ENCODE results near the gene TRAK1. TPM values are rescaled to one million over a fixed set of nuclear protein-coding genes. Genes with fewer than 3 reads are reported as not detected.

Gene TRAK1
- total RNA-seq, 2 experiments from 2014 or later = 23.7 to 25.9 TPM

- Mint-ChIP-seq H3K36me3 (ENCODE audit: low read depth) (no peaks in the 10 kb centered on the region), H3K4me3 (no peak overlapping the region), H3K27me3 (no peaks in the 10 kb centered on the region), H3K4me1 (peaks cover 20% of the 10 kb centered on the region), H3K9me3 (no peaks in the 10 kb centered on the region), H3K27ac (no peak overlapping the region)
- ChIA-PET CTCF (no interaction called here), POLR2A (no interaction called here)
- no peak for DNase-seq
Observed at GRCh38 chr3:42164656-42165055, 73.5 kb downstream of the TRAK1 start.

- H3K36me3 Mint-ChIP-seq (ENCODE audit: low read depth) = no peaks in the 10 kb centered on the region
- CTCF ChIA-PET = no interaction called here
- POLR2A ChIA-PET = no interaction called here
- DNase-seq = no peak
- H3K9me3 Mint-ChIP-seq = no peaks in the 10 kb centered on the region
- no peak overlapping the region for H3K27ac Mint-ChIP-seq
- no peak overlapping the region for H3K4me3 Mint-ChIP-seq
- H3K27me3 Mint-ChIP-seq = no peaks in the 10 kb centered on the region
- peaks cover 17% of the 10 kb centered on the region for H3K4me1 Mint-ChIP-seq
Observed at GRCh38 chr3:42165211-42165610, 74.1 kb downstream of the TRAK1 start.

GRCh38 chr3:42166214-42166613 is 75.1 kb downstream of the TRAK1 start:
- Mint-ChIP-seq H3K27ac (no peak overlapping the region), H3K4me3 (no peak overlapping the region), H3K9me3 (no peaks in the 10 kb centered on the region), H3K36me3 (ENCODE audit: low read depth) (no peaks in the 10 kb centered on the region), H3K4me1 (peaks cover 11% of the 10 kb centered on the region), H3K27me3 (no peaks in the 10 kb centered on the region)
- CTCF ChIA-PET = interaction anchor here (0.7 kb wide), 1 partner anchor 27 kb away, joined by 3 read pairs; no protein-coding TSS in a partner anchor
- POLR2A ChIA-PET = no interaction called here
- no peak for DNase-seq

- POLR2A ChIA-PET = no interaction called here
- Mint-ChIP-seq H3K36me3 (ENCODE audit: low read depth) (no peaks in the 10 kb centered on the region), H3K27ac (no peak overlapping the region), H3K27me3 (no peaks in the 10 kb centered on the region), H3K4me3 (no peak overlapping the region), H3K4me1 (peaks cover 11% of the 10 kb centered on the region), H3K9me3 (no peaks in the 10 kb centered on the region)
- no peak for DNase-seq
- CTCF ChIA-PET = no interaction called here
Observed at GRCh38 chr3:42166662-42167300, 75.6 kb downstream of the TRAK1 start.

GRCh38 chr3:42169579-42170120 is 78.5 kb downstream of the TRAK1 start:
- Mint-ChIP-seq H3K9me3 (no peaks in the 10 kb centered on the region), H3K36me3 (ENCODE audit: low read depth) (no peaks in the 10 kb centered on the region), H3K27me3 (no peaks in the 10 kb centered on the region), H3K27ac (no peak overlapping the region), H3K4me1 (peaks cover 19% of the 10 kb centered on the region), H3K4me3 (no peak overlapping the region)
- ChIA-PET CTCF (interaction anchor here (2.4 kb wide), 1 partner anchor 22 kb away, joined by 16 read pairs; no protein-coding TSS in a partner anchor), POLR2A (interaction anchor here (1.2 kb wide), 1 partner anchor 8 kb away, joined by 3 read pairs; no protein-coding TSS in a partner anchor)
- no peak for DNase-seq

- peak overlapping the region; percentile 18 for H3K27ac Mint-ChIP-seq
- ChIA-PET POLR2A (no interaction called here), CTCF (interaction anchor here (2.0 kb wide), 1 partner anchor 19 kb away, joined by 8 read pairs; no protein-coding TSS in a partner anchor)
Observed at GRCh38 chr3:42172047-42172654, 81.0 kb downstream of the TRAK1 start.

GRCh38 chr3:42173307-42173706 is 82.2 kb downstream of the TRAK1 start:
- peaks cover 19% of the 10 kb centered on the region for H3K4me1 Mint-ChIP-seq
- no peaks in the 10 kb centered on the region for H3K27me3 Mint-ChIP-seq
- H3K36me3 Mint-ChIP-seq (ENCODE audit: low read depth) = no peaks in the 10 kb centered on the region
- ChIA-PET CTCF (no interaction called here), POLR2A (no interaction called here)
- H3K4me3 Mint-ChIP-seq = no peak overlapping the region
- H3K27ac Mint-ChIP-seq = peak overlapping the region; percentile 73
- H3K9me3 Mint-ChIP-seq = no peaks in the 10 kb centered on the region
- no peak for DNase-seq

More at GRCh38 chr3:42172047-42172654, 81.0 kb downstream of the TRAK1 start:
- DNase-seq = no peak
- Mint-ChIP-seq H3K4me3 (no peak overlapping the region), H3K4me1 (peaks cover 19% of the 10 kb centered on the region), H3K27me3 (no peaks in the 10 kb centered on the region), H3K9me3 (no peaks in the 10 kb centered on the region), H3K36me3 (ENCODE audit: low read depth) (no peaks in the 10 kb centered on the region)

GRCh38 chr3:42174679-42175385 is 83.7 kb downstream of the TRAK1 start:
- H3K27ac Mint-ChIP-seq = no peak overlapping the region
- no peak overlapping the region for H3K4me3 Mint-ChIP-seq
- H3K4me1 Mint-ChIP-seq = peaks cover 23% of the 10 kb centered on the region
- no peaks in the 10 kb centered on the region for H3K9me3 Mint-ChIP-seq
- no peak for DNase-seq
- no peaks in the 10 kb centered on the region for H3K27me3 Mint-ChIP-seq
- no peaks in the 10 kb centered on the region for H3K36me3 Mint-ChIP-seq (ENCODE audit: low read depth)
- POLR2A ChIA-PET = interaction anchor here (1.0 kb wide), 1 partner anchor 19 kb away, joined by 3 read pairs; no protein-coding TSS in a partner anchor
- CTCF ChIA-PET = interaction anchor here (4.3 kb wide), 1 partner anchor 16 kb away, joined by 30 read pairs; no protein-coding TSS in a partner anchor

GRCh38 chr3:42175386-42176240 is 84.5 kb downstream of the TRAK1 start:
- Mint-ChIP-seq H3K4me3 (no peak overlapping the region), H3K27me3 (no peaks in the 10 kb centered on the region), H3K27ac (no peak overlapping the region), H3K4me1 (peaks cover 23% of the 10 kb centered on the region), H3K36me3 (ENCODE audit: low read depth) (no peaks in the 10 kb centered on the region), H3K9me3 (no peaks in the 10 kb centered on the region)
- POLR2A ChIA-PET = no interaction called here
- CTCF ChIA-PET = interaction anchor here (0.5 to 4.3 kb wide), 2 partner anchors 15 to 264 kb away, joined by 3 to 30 read pairs; no protein-coding TSS in a partner anchor
- no peak for DNase-seq

GRCh38 chr3:42176242-42177034 is 85.3 kb downstream of the TRAK1 start:
- ChIA-PET CTCF (interaction anchor here (0.5 to 4.3 kb wide), 2 partner anchors 14 to 265 kb away, joined by 3 to 30 read pairs; no protein-coding TSS in a partner anchor), POLR2A (no interaction called here)
- peaks cover 23% of the 10 kb centered on the region for H3K4me1 Mint-ChIP-seq

GRCh38 chr3:42177068-42177800 is 86.1 kb downstream of the TRAK1 start:
- Mint-ChIP-seq H3K4me1 (peaks cover 21% of the 10 kb centered on the region), H3K36me3 (ENCODE audit: low read depth) (no peaks in the 10 kb centered on the region), H3K4me3 (no peak overlapping the region), H3K27me3 (no peaks in the 10 kb centered on the region), H3K27ac (no peak overlapping the region), H3K9me3 (no peaks in the 10 kb centered on the region)
- no peak for DNase-seq
- ChIA-PET POLR2A (interaction anchor here (1.4 kb wide), 1 partner anchor 14 kb away, joined by 3 read pairs; no protein-coding TSS in a partner anchor), CTCF (interaction anchor here (4.3 kb wide), 1 partner anchor 13 kb away, joined by 30 read pairs; no protein-coding TSS in a partner anchor)

More at GRCh38 chr3:42176242-42177034, 85.3 kb downstream of the TRAK1 start:
- Mint-ChIP-seq H3K36me3 (ENCODE audit: low read depth) (no peaks in the 10 kb centered on the region), H3K4me3 (no peak overlapping the region), H3K9me3 (no peaks in the 10 kb centered on the region), H3K27ac (no peak overlapping the region), H3K27me3 (no peaks in the 10 kb centered on the region)
- no peak for DNase-seq
